Heart right ventricle (tissue), 16 donors: ENCODE results near the gene E2F8. TPM values are rescaled to one million over a fixed set of nuclear protein-coding genes. Genes with fewer than 3 reads are reported as not detected.
A peak's percentile ranks its signal among the peaks of the same experiment; 100 is the strongest.

ENCODE experiments used
- ATAC-seq, 8 donors: fragments of 200-7000 bp; cut with Tn5 transposase; one replicate each; pipeline ENCODE4 v1.9.1; 2020; ENCODE audit warnings: mild to moderate bottlenecking in 8 of 8, moderate library complexity in 8 of 8, moderate number of reproducible peaks in 1 of 8
- DNase-seq, 2 donors: peaks; one replicate each; pipeline ENCODE4 v3.0.0-alpha.2; 2020
- H3K27ac ChIP-seq, 10 donors: fragments of 200-600 bp; sonication (generic) in 2 of 10; one replicate each; pipeline versions ENCODE4 v1.5.0 to v1.8.0; 2020 to 2022; ENCODE audit warnings: mild to moderate bottlenecking in 3 of 10
- H3K27me3 ChIP-seq, 7 donors: fragments of 200-600 bp; one replicate each; pipeline ENCODE4 v1.8.0; 2021 to 2022; ENCODE audit warnings: mild to moderate bottlenecking in 2 of 7
- H3K36me3 ChIP-seq, 9 donors: fragments of 200-600 bp; sonication (generic) in 1 of 9; one replicate each; pipeline versions ENCODE4 v1.5.0 to v1.8.0; 2020 to 2022; ENCODE audit warnings: mild to moderate bottlenecking in 2 of 9
- H3K4me1 ChIP-seq, 9 donors: fragments of 200-600 bp; sonication (generic) in 1 of 9; one replicate each; pipeline versions ENCODE4 v1.5.0 to v1.8.0; 2020 to 2022; ENCODE audit warnings: mild to moderate bottlenecking in 4 of 9
- H3K4me3 ChIP-seq, 10 donors: fragments of 200-600 bp; sonication (generic) in 2 of 10; one replicate each; pipeline versions ENCODE4 v1.5.0 to v1.8.0; 2020 to 2022; ENCODE audit warnings: mild to moderate bottlenecking in 7 of 10, moderate library complexity in 2 of 10
- H3K9me3 ChIP-seq, 11 donors: fragments of 200-600 bp in 10 of 11; sonication (generic) in 2 of 11; one replicate each; pipeline versions ENCODE4 v1.5.0 to v1.8.0; 2013 to 2022; ENCODE audit warnings: mild to moderate bottlenecking in 2 of 11, control low read depth in 1 of 11, moderate library complexity in 1 of 11
- WGBS, 2 donors: extraction: QIAGEN DNeasy Blood & Tissue Kit; methylation state at CpG; one replicate each; pipeline ENCODE4 v1.1.7; 2013; ENCODE audit warnings: inconsistent platforms in 1 of 2; 5-methylcytosine and 5-hydroxymethylcytosine counted together
- intact Hi-C, 10 donors: fragments of 100-400 bp; cut with DNase I; formaldehyde crosslinking; loops; one replicate each; pipeline versions ENCODE4 v1.11.1 to v1.14.2; 2022
- long read RNA-seq, 3 donors: library from polyadenylated mRNA; unstranded; transcript quantifications; one replicate each; pipeline ENCODE4 v2.0.0, GENCODE V29; 2020 to 2021
- polyA plus RNA-seq, 2 donors: library from polyadenylated mRNA; stranded (reverse); fragments of 200-250 nt; gene quantifications; one replicate each; pipeline ENCODE4 v1.2.3, GENCODE V29; 2013
- total RNA-seq, 10 donors: library from RNA; stranded (reverse); fragmentation: NEBNext Ultra II Directional in 3 of 10; extraction: Animal tissue kit (Norgen Biotek cat#: 25700) in 3 of 10; gene quantifications; one replicate each; pipeline versions ENCODE4 v1.2.1 to v1.2.4, GENCODE V29; 2021 to 2023
- TF ChIP-seq, protein P1 (sequence below), 9 donors: fragments of 200-600 bp; sonication (generic) in 2 of 9; IDR thresholded peaks; one replicate each; pipeline versions ENCODE4 v1.5.0 to v1.8.0; 2021 to 2022; ENCODE audit warnings: antibody characterized with exemption in 9 of 9, mild to moderate bottlenecking in 5 of 9, moderate library complexity in 1 of 9
- donor health status: Arrhythmogenic right ventricular cardiomyopathy.
- donor health status: ischemic (EF 13 %, LVEDD 7.1; RV severe dilation, severe dysfunction).
- donor health status: healthy with polysubstance abuse.
- donor health status: DM: no; HTN: yes; CAD: no.
- donor health status: DM: no; HTN: no; CAD: no.
- donor health status: ischemic (EF 25% LVEDD 6.9; RV normal size, moderate dysfunction).
- donor health status: ischemic (EF 25% LVEDD 5.7; RV mildly dilated, moderate dysfunction).
- donor health status: healthy.
- donor health status: DM: yes; HTN: yes; CAD: no.
- donor health status: Ischemic cardiomyopathy.
- donor health status: ischemic (EF 35%, LVEDD 5.7; RV mildly dilated, moderate dysfunction).
- donor health status: nonischemic (EF 11% LVEDD 7.7; RV severe dilation, severe dysfunction).
- donor health status: DM: yes; HTN: yes; CAD: no.
- donor health status: PGD.
- donor health status: ischemic (EF 29% LVEDD 5.4; RV normal size, mild dysfunction).
- donor health status: nonischemic (EF 23%, LVEDD 6.1; RV moderate dilation, normal function).

The E2F8 gene, protein sequence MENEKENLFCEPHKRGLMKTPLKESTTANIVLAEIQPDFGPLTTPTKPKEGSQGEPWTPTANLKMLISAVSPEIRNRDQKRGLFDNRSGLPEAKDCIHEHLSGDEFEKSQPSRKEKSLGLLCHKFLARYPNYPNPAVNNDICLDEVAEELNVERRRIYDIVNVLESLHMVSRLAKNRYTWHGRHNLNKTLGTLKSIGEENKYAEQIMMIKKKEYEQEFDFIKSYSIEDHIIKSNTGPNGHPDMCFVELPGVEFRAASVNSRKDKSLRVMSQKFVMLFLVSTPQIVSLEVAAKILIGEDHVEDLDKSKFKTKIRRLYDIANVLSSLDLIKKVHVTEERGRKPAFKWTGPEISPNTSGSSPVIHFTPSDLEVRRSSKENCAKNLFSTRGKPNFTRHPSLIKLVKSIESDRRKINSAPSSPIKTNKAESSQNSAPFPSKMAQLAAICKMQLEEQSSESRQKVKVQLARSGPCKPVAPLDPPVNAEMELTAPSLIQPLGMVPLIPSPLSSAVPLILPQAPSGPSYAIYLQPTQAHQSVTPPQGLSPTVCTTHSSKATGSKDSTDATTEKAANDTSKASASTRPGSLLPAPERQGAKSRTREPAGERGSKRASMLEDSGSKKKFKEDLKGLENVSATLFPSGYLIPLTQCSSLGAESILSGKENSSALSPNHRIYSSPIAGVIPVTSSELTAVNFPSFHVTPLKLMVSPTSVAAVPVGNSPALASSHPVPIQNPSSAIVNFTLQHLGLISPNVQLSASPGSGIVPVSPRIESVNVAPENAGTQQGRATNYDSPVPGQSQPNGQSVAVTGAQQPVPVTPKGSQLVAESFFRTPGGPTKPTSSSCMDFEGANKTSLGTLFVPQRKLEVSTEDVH
- 1 to 10 TPM in 9 of 10 donors, under 1 TPM in 1; 0.86 to 5.0 (median 3.7) TPM for total RNA-seq
- polyA plus RNA-seq = under 1 TPM; 0.73 to 0.87 TPM
- long read RNA-seq, donor 1, partial matches to known transcripts = 0 of 1 reads
- long read RNA-seq, donor 1, other reads (novel, unspliced or antisense) = 0 of 1 reads
- long read RNA-seq, donor 2, partial matches to known transcripts = 1 of 1 reads
- long read RNA-seq, donor 2, other reads (novel, unspliced or antisense) = 0 of 1 reads
- long read RNA-seq, donor 3, partial matches to known transcripts = 4 of 7 reads
- long read RNA-seq, donor 3, other reads (novel, unspliced or antisense) = 1 of 7 reads

DNA sequence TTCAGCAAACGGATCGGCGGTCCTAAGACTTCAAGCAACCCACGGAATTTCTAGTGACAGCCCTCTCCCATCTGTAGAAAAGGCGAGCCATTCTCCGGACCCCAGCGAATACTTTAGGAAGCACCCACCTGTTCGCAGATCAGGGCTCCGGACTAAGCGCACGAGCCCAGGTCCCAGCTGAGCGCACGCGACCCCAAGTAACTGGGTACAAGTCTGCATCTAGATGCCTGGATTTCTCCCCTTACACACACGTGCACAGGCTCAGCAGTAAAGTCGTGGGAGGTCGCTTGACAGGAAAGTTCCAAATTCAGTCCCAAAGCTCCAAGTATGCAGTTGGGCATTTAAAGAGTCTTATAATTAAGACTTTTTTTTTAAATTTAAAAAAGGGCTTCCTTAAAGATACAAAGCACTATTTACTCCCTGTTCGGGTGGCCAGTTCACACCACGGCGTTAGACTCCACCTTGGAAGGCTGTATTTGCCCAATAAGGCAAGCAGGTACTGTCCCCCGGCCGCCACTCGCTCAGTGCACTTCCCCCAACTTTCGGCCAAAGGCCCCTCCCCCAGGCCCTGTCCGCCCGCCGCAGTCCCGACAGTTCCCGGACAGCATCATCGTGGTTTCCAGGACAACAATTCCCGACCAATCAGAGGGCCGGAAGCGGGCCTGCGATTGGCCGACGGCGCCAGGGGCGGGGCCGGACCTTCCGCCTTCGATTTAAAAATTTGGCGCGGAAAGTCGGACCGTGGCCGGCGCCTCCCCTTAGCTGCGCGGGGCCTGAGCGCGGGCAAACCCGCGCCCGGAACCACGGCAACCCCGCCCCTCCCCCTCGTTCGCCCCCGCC, at the start of gene E2F8:
Gene E2F8 (minus strand): TSS at position 526 of the 840 bp plus-strand sequence. CDS start 824 bp downstream, outside the sequence.
- H3K27ac ChIP-seq = peak within 1 kb of the TSS in 7 of 10 donors; percentile 29 to 68 (median 56)
- peaks cover 11 to 52% (median 32%) of the 10 kb centered on the region in 7 donors for H3K27me3 ChIP-seq
- ATAC-seq (peak; percentile 93 to 98 (median 96)), DNase-seq (peak; percentile 92 to 96)
- WGBS, 2 donors = 1% methylated on average over 56 to 59 of the region's 59 CpGs
- H3K36me3 ChIP-seq = peaks cover 0 to 18% (median 0%) of the 10 kb centered on the region in 9 donors
- intact Hi-C loops = loop anchor here in 3 of 10 donors (5.0 to 10.0 kb wide), 2 partner anchors 43 to 166 kb away; no protein-coding TSS in a partner anchor
- H3K4me3 ChIP-seq = peak within 1 kb of the TSS; percentile 46 to 74 (median 68)
- H3K9me3 ChIP-seq = no peaks in the 10 kb centered on the region
- peaks cover 5 to 49% (median 17%) of the 10 kb centered on the region in 9 donors for H3K4me1 ChIP-seq
- TF ChIP-seq, protein P1, sequence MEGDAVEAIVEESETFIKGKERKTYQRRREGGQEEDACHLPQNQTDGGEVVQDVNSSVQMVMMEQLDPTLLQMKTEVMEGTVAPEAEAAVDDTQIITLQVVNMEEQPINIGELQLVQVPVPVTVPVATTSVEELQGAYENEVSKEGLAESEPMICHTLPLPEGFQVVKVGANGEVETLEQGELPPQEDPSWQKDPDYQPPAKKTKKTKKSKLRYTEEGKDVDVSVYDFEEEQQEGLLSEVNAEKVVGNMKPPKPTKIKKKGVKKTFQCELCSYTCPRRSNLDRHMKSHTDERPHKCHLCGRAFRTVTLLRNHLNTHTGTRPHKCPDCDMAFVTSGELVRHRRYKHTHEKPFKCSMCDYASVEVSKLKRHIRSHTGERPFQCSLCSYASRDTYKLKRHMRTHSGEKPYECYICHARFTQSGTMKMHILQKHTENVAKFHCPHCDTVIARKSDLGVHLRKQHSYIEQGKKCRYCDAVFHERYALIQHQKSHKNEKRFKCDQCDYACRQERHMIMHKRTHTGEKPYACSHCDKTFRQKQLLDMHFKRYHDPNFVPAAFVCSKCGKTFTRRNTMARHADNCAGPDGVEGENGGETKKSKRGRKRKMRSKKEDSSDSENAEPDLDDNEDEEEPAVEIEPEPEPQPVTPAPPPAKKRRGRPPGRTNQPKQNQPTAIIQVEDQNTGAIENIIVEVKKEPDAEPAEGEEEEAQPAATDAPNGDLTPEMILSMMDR (IDR thresholded peaks at IDR 0.05) = no peak

DNA sequence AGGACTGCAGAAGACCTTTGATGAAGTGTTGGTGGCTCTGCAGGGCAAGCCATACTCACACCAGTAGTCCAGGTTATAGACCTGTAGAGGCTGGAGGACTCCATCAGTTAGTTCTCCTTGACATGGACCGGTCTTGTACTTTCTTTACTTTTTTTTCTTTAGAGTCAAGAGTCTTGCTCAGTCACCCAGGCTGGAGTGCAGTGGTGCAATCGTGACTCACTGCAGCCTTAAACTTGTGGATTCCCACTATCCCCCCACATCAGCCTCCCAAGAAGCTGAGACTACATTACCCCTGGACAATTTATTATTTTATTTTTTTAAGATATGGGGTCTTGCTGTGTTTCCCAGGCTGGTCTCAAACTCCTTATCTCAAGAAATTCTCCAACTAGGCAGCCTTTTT, 49.6 kb upstream of the E2F8 start:
- Histone ChIP-seq H3K36me3 (no peaks in the 10 kb centered on the region), H3K4me3 (no peak overlapping the region), H3K27me3 (no peaks in the 10 kb centered on the region), H3K27ac (no peak overlapping the region), H3K9me3 (no peaks in the 10 kb centered on the region), H3K4me1 (no peaks in the 10 kb centered on the region)
- ATAC-seq = no peak
- 87 to 90% methylated on average over 2 of the region's 2 CpGs for WGBS, 2 donors
- intact Hi-C loops = no loop called here
- TF ChIP-seq, protein P1 (IDR thresholded peaks at IDR 0.05) = no peak
- no peak for DNase-seq

GRCh38 chr11:19288256-19288655, 47.5 kb upstream of the E2F8 start:
- intact Hi-C loops = no loop called here
- no peaks in the 10 kb centered on the region for H3K27me3 ChIP-seq
- no peak overlapping the region for H3K4me3 ChIP-seq
- H3K4me1 ChIP-seq = no peaks in the 10 kb centered on the region
- WGBS, 2 donors = 63 to 81% methylated on average over 3 of the region's 3 CpGs
- ATAC-seq = no peak
- no peak overlapping the region for H3K27ac ChIP-seq
- TF ChIP-seq, protein P1 (IDR thresholded peaks at IDR 0.05) = no peak
- no peaks in the 10 kb centered on the region for H3K9me3 ChIP-seq
- no peaks in the 10 kb centered on the region for H3K36me3 ChIP-seq
- no peak for DNase-seq
